ENCODE data around the gene STXBP6.

GRCh38 chr14:25074099-25074685 lies 24.2 kb upstream of the STXBP6 start:
- TF ChIP-seq POLR2AphosphoS5 (IDR thresholded peaks at IDR 0.05; ENCODE audit: low read length): no peak
- TF ChIP-seq YBX1 (IDR thresholded peaks at IDR 0.05): no peak
- no peak for TF ChIP-seq NFYA (IDR thresholded peaks at IDR 0.05; ENCODE audit: borderline replicate concordance, low read depth, low read length)
